GM10847 (cell line): Measurements from ENCODE around the gene TBL1X.

Experiments used
- POLR2A ChIP-seq: IDR thresholded peaks from 2 replicates; pipeline ENCODE4 v1.6.1; 2011; ENCODE audit not compliant: insufficient read length; ENCODE audit errors: extremely low read depth

Gene TBL1X

DNA sequence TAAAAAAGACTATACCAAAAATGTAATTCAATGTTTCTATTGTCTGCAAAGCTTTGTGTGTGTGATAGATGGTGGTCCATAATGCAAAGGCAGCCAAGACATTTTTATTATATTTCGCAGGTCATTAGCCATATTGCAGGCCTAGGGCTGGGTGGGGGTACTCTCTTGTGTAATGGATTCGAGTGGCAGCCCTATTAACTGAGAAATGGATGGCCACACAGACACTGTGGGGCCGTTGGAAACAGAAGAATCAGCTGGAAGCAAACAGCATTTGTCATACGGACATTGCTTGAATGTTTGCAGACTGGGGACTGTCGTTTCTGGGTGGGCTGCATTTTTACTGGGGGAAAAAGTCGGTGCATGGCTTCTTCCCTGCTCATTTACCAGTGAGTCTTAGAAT, 199.4 kb downstream of the TBL1X start:
- TF ChIP-seq POLR2A = no peak

DNA sequence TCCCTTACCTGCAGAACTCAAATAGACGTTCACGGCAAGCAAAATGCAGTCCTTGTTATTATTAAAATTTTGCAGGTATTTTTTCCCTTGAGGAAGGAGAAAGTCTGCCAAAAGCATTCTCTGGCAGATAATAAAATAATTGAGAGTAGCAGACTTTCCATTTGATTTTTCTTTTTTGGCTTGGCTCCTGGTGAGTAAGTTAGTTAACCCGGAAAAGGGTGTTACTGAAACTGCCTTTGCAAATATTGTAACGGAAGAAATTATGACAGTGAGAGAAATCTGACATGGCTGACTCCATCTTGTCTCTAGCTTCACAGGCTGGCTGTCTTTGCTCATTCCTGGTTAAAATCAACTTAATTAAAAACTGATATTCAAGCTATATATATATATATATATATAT, 200.3 kb downstream of the TBL1X start:
- no peak for TF ChIP-seq POLR2A

- TF ChIP-seq POLR2A = no peak
Observed at GRCh38 chrX:9668537-9668936, 203.7 kb downstream of the TBL1X start.

DNA sequence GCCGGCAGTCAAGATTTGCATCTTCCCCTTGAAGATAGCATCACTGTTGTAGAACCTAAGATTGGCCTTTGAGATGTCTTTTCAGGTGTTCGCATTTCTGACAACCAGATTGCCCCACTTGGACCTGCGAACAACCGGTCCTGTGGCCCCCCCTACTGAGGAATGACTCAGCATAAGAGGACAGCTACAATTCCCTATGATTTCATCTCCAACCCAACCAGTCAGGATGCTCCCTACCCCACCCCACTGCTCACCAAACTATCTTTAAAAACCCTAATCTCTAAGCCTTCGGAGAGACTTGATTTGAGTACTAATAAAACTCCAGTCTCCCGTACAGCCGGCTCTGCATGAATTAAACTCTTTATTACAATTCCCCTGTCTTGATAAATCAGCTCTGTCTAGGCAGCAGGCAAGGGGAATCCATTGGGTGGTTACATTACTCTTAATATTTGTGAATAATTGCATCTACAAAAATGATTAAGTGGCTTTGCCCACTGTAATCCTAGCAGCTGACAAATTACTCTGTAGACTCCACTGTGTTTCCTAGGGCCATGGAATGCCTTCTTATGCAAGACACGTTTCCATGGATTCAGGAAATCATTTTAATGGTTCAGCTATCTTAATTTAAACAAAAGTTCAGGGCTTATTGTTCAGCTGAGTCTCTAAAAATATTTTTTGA, 205.4 kb downstream of the TBL1X start:
- no peak for TF ChIP-seq POLR2A

DNA sequence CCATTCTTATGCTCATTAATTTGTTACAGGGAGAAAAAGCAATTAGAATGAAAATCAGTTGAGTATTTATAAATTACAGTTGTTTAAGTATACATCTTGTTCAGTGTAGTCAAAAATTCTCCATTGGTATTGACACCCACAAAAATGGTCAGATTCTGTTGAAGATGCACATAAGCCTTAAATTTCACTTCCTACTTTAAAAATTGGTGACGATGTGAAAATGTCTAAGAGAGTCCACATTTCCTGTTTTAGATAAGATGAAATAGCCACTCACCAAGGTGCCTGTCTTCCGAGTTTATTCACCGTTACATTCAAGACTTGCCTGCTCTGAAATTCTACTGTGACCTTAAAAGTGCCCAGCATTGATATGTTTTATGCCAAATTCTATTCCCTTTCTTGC, 207.1 kb downstream of the TBL1X start:
- TF ChIP-seq POLR2A = no peak

- TF ChIP-seq POLR2A = no peak
Observed at GRCh38 chrX:9676306-9676705, 211.4 kb downstream of the TBL1X start.

DNA sequence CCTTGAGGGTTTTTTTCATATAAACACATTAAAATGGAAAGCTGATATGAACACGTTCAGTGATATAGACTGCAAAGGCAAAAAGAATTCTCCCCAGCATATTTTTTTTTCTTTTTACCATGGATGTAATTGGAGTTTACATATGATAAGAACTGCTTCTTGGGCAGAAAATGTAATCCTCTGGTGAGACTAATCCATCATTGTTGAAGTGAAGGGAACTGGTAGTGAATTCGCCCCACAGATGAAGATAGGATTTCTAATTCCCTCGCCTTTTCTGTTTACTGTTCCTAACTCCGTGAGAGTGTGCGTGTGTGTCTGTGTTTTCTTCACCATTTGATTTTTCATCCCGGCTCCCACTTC, 211.9 kb downstream of the TBL1X start:
- no peak for TF ChIP-seq POLR2A

DNA sequence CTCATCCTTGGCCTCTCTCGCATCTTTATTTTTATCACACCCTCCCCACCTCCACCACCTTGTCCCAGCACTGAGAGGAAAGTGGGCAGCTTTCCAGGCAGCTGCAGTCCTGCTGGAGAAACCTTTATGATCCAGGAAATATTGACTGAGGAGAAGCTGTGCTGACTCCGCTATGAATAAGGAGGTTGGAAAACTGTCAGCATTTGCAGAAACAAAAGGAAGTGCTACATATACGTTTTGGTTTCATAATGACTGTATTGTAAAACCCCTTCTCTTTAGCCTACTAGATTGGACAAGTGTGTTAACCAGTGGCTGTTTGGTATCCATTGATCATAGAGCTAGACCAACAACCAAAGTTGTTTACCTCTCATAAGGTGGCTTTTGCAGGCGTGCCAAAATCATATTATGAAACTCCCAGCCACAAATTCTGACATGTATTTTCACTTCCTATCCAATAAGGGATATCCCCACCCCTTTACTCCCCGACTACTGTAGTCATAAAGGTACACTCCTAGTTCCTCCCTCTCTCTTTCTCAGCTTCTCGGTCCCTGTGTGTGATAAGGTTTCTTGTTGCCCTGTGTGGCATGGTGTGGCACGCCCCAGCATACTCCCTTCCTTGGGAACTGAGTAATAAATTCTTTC, 212.4 kb downstream of the TBL1X start:
- TF ChIP-seq POLR2A = no peak

DNA sequence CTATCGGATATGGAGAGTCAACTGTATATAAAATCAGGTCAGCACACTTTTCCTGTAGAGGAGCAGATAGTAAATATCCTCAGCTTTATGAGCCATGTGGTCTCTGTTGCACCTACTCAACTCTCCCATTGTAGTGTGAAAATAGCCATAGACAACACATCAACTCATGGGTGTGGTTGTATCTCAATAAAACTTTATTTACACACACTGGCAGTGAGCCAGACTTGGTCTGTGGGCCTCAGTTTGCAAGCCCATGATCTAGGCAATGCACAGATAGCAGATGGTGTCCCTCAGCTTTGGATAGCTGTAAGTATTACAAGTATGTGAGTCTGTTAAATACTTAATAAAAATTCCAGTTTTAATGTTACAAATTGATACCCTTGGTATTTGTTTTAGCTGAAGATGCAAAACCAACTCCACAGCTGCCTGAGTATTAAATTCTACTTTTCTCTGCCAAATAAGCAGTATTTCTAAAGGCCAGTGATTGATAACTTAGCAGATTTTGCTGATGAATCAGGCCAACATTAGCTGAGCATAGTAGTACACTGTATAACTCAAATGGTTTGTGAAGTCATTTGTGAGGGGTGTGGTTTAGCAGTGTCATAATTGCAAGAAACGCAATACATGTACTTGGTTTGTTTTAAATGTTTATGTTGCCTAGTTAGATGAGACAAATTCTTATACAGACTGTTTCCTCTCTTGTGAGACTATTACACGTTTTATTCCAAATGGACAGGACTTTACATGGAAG, 213.5 kb downstream of the TBL1X start:
- no peak for TF ChIP-seq POLR2A

GRCh38 chrX:9681011-9681410, 216.2 kb downstream of the TBL1X start:
- no peak for TF ChIP-seq POLR2A

GRCh38 chrX:9681422-9681821, 216.6 kb downstream of the TBL1X start:
- TF ChIP-seq POLR2A = no peak

- no peak for TF ChIP-seq POLR2A
Observed at GRCh38 chrX:9682456-9682855, 217.6 kb downstream of the TBL1X start.

DNA sequence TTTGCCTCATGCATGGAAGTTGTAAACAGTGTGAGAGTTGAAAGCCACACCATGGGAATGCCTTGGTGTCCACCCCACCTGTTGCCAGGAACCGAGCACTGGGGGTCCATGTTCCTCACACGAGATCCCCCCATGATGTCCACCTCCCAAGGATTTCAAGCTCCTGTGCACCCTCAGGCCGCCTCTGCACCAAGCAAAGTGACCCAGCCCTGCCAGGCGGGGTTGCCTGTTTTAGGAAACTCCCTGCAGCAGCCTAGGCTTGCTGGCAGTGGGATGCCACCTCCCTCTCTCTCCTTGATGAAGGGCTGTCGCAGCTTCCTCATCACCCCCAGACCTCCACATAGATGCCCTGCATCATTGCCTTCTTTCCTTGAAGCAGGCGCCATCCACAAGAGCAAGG, 218.0 kb downstream of the TBL1X start:
- TF ChIP-seq POLR2A = no peak

GRCh38 chrX:9683350-9683749, 218.5 kb downstream of the TBL1X start:
- TF ChIP-seq POLR2A = no peak

DNA sequence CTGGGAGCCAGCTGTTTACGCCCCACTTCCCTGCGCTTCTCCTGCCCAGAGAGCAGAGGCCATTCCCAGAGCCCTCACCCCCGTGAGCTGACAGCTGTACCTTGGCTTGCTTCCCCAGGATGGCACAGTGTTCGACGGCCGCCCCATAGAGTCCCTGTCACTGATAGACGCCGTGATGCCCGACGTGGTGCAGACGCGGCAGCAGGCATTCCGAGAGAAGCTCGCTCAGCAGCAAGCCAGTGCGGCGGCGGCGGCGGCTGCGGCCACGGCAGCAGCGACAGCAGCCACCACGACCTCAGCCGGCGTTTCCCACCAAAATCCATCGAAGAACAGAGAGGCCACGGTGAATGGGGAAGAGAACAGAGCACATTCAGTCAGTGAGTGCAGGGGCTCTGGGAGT, 223.0 kb downstream of the TBL1X start:
- no peak for TF ChIP-seq POLR2A

DNA sequence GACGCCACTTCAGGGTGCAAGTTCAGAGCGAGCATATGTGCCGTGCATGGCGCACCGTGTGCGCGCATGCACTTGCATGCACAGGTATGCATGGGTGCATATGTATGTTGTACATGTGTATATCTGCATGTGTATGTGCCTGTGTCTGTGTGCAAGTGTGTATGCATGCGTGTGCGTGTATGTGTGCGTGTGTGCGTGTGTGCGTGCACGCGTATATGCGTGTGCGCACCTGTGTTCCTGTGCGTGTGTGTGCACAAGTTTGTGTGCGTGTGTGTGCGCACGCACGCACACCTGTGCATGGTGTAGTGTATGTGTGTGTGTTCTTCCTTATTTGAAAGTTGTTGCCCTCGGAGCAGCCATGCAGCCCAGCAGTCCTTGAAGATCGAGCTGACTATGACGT, 224.0 kb downstream of the TBL1X start:
- TF ChIP-seq POLR2A = no peak

DNA sequence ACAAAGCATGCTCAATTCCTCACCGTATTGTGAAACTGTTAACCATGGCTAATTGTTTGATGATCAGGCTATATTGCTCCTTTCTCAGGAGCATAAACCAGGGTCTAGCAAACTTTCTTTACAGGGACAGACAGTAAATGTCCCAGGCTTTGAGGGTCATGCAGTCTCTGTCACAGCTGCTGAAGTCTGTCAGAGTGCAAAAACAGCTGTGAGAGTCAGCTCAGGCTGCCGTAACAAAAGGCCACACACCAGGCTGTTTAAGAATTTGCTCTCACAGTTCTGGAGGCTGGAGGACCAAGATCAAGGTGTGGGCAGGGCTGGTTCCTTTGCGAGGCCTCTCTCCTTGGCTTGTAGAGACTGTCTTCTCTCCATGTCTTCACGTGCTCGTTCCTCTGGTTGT, 225.2 kb downstream of the TBL1X start:
- TF ChIP-seq POLR2A = no peak

GRCh38 chrX:9693307-9694001, 228.6 kb downstream of the TBL1X start:
- no peak for TF ChIP-seq POLR2A
